HG02884 (cell line): ENCODE measurements around the gene BATF2.
A peak's percentile ranks its signal among the peaks of the same experiment; 100 is the strongest.
"Not testable (repeated sequence)": the region's sequence is repeated elsewhere in the genome, so short reads cannot be mapped to it uniquely, and the experiment has no call there.

Source experiments
- ATAC-seq: cut with Tn5 transposase; IDR thresholded peaks from one replicate; pipeline ENCODE4 v1.9.1; 2021; ENCODE audit warnings: mild to moderate bottlenecking, moderate library complexity; ENCODE audit not compliant: unreplicated experiment

Gene BATF2

GRCh38 chr11:65013888-65014725 is 17.3 kb upstream of the BATF2 start, which contains the start of gene ARL2:
TSS of gene ARL2 (plus strand) at chr11:65014160. CDS start at chr11:65014208, 48 bp downstream.
- ATAC-seq, result peak; percentile 64

DNA sequence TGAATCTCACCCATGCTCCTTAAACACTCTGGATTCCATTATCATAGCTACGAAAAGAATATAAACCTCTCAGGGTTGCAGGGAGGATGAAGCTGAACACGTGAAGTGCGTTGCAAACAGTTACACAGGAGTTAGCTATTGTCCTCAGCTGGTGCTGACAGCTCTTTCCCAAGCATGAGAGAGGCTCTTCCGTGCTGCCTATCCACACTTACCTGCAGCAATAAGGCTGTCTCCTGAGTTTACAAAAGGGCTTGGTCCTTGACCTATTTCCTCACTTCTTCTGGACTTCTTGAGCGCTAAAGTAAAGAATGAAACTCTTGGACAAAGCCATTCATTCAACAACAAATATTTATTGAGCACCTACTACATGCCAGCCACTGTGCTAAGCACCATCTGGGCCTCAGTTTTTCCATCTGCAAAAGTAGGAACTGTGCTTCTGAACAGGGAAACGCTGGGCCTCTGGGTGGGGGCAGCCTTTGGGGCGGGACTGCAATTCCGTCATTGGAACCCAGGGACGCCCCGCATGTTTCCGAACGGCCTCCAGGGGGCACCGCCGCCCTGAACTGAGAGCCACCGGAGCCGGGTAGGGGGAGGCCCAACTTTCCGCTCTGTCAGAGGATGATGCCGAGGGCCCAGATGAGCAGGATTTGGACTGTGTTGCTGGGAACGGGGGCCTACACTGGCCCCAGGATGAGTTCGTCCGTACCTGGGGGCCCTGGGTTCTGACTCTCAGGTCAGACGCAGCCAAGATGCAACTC is 16.5 kb upstream of the BATF2 start:
- peak; percentile 71 for ATAC-seq

DNA sequence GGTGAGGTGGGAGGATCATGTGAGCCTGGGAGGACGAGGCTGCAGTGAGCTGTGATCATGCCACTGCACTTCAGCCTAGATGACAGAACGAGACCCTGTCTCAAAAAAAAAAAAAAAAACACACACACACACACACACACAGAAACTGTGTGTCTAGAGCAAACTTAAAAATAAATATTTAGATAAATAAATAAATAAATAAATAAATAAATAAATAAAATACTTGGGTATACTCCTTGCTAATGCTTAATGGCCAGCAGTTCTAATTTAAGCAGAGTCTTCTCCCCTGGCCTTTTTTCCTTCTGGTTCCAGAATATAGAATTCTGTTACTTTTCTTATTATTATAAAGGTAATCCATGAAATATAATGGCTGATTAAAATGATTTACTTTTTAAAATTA is 12.1 kb upstream of the BATF2 start:
- no peak for ATAC-seq

DNA sequence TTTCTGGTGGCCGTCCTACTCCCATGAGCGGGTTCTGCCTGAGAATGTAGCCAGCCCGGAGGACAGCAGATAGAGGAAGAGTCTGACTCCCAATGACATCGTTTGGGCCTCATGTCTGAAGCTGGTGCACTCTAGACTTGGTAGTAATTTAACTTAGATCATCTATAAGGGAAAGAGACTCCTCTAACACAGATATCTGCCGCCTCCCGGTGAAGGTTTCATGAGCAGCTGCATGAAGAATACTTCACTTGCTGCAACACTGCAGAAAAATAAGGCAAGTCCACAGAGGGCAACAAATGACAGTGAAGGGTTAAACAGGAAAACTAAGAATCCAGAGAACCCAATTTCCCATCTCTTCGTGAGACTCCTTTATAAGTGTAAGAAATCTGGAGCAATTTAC is 11.2 kb upstream of the BATF2 start:
- ATAC-seq, result no peak

- ATAC-seq, result not testable (repeated sequence)
Measured at GRCh38 chr11:65003968-65004367, 7.2 kb upstream of the BATF2 start.

DNA sequence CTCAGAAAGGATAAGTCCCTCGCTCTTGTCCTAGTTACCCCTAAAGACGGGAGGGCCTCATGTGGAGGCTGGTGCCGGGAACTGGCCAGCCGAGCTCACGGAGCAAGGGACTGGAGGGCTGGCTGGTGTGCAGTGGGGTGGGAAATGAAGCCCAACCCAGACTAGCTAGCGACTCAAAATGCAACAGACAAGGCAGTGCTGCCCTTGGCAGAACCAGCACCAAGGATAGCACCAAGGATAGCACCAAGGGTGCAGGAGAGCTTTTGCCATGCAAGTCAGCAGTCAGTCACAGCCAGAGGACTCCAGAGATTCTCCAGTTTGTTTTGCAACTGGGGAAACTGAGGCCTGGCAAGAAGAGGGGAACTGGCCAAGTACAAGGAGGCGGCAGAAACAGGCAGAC is 6.5 kb upstream of the BATF2 start:
- ATAC-seq, result no peak

DNA sequence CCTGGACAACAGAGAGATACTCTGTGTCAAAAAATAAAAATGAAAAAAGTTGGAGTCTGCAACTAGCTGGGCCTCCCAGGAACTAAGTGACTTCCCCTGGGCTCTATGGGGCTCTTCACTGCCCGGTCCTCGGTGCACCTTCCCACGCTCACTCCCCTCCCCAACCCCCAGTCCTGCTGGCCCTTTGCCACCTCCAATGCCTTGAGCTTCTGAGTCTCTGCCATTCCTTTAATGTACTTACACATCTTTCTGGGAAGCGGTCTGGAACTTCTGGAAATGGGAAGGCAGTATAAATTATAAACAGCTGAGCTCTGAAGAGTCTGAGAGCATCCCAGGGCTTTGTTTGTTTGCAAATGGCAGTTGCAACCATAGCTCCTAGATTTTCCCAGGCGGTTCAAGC is 5.9 kb upstream of the BATF2 start:
- no peak for ATAC-seq

GRCh38 chr11:64999478-64999877 is 2.7 kb upstream of the BATF2 start:
- ATAC-seq, result no peak

DNA sequence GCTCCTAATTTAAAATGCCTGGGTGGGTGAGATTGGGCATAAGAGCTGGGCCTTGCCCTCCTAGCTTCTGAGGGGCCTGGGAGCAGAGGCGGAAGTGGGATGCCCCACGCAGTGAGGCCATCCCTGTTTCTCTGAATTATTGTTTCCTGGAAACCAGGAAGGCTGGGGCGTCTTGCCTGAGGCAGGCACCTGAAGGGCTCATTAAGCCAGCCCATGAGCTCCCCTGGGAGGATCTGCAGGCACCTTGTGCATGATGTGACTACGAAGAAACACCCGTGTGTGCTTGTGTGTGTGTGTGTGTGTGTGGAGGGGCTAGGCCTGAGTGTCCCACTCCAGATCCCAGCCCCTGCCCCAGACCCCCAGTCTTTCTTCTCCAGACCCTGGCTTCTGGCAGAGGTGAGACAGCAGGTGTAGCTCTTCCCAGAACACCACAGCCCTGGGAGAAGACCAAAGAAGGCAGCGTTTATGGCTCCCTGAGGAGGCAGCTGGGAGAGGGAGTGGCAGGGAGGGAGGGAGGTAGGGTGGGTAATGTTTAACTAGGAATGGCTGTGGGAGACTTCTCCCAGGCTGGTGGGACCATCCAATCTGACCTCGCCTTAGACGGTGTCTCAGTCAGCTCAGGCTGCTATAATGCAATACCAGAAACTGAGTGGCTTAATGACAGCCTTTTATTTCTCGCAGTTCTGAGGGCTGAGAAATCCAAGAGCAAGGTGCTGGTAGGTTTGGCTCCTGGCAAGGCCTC is 2.1 kb upstream of the BATF2 start:
- ATAC-seq, result no peak

DNA sequence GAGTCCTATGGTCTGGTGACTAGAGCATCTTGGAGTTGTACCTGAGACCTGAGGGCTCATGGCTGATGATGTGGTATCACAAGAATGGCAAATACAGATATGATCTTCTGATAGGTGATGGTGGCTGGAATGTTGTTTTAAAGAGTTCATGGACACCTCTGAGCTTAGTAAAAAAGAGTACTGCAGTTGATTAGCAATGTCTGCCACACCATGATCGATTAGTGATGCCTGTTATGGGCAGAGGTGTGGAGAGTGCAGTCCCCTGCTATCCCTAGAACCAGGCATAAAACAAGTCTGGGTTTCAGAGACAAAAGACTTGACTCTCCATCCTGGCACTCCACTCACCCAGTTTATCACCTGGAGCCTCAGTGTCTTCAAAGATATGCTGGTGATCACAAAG is 1.4 kb upstream of the BATF2 start:
- ATAC-seq, result no peak

GRCh38 chr11:64996327-64996709 is 453 bp downstream of the BATF2 start:
- ATAC-seq, result no peak

DNA sequence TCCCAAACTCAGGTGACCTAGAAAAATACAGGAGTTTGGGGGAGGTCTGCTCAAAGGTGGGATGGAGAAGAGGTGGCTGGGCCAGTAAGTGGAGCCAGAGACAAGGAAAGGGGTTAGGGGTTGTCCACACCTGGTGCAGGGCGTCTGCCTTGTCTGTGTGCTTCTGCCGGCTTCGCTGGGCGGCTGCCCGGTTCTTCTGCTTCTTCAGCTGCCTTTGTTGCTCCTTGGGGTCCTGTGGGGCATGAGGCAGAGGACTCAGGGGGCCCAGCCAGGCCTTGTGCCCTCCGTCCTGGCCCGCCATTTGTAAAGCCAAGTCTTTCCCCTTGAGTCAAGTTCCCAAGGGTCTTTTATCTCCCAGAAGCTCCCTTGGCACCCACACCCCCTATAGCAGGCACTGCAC is 2.5 kb downstream of the BATF2 start:
- ATAC-seq, result no peak

- no peak for ATAC-seq
Measured at GRCh38 chr11:64990222-64990923, 6.4 kb downstream of the BATF2 start.

DNA sequence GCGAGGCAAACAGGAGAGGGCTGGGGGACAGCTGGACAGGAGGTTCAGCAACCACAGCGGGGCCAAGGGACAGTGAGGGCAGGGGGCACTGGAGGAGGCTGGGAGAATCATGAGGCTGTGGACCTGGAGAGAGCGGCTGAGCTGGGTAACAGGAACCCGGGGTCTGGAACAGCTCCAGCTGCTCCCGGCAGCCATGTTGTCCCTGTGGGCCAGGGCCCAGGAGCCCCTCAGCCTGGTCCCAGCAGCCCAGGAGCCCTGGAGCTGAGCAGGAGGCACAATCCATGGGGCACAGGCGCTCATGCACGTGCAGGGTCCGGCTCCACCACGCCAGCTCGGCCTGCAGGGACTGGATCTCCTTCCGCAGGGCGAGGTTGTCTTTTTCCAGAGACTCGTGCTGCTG is 7.4 kb downstream of the BATF2 start:
- ATAC-seq, result no peak

GRCh38 chr11:64987998-64988854 is 8.5 kb downstream of the BATF2 start:
- ATAC-seq, result no peak

DNA sequence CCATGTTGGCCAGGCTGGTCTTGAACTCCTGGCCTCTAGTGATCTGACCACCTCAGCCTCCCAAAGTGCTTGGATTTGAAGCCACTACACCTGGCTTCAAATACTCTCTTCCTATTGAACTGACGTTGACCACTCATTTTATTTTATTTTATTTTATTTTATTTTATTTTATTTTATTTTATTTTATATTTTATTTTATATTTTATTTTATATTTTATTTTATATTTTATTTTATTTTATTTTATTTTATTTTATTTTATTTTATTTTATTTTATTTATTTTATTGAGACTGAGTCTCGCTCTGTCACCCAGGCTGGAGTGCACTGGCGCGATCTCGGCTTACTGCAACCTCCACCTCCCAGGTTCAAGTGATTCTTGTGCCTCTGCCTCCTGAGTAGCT is 13.4 kb downstream of the BATF2 start:
- ATAC-seq, result not testable (repeated sequence)

- no peak for ATAC-seq
Measured at GRCh38 chr11:64976651-64977050, 20.1 kb downstream of the BATF2 start.

GRCh38 chr11:64974124-64974523 is 22.6 kb downstream of the BATF2 start:
- ATAC-seq, result no peak

DNA sequence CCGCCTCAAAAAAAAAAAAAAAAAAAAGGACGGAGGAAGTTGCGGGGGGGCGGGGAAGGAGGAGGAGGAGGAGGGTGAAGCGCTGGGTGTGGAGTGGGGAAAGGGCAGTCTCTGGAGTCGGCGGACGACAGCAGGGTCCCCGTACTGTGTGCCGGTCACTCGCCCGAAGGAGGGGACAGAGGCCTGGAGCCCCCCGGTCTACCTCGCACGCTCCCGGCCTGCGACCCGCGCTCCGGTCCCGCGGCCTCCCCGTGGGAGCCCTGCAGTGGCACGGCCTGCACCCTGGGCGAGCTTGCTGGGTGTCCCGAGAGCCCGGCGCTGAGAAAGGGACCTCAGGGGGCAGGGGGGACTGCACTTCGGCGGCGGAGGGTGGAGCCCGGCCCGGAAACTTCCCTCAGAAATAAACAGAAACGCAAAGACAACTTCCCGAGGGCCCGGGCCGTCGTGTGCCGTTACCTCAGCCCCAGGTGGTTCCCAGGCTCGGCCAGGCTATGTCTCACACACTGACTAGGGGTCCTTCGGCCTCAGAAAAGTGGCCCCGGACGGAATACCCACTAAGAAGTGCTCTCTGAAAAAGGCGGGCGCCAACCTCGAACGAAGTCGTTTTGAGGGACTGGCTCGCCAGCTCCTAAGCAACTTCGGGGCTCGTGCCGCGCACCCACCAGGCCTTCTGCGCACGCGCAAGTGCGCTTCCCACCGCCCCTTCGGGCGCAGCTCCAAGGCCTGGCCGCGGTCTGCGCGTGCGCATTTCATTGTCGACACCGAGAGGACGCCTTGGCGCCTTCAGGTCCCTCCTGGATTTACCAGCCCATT is 25.1 kb downstream of the BATF2 start, which contains the start of gene MAJIN:
Gene MAJIN, minus strand, starts transcription at position 688 of the 813 bp plus-strand sequence. CDS start 12,703 bp downstream, outside the sequence.
- no peak for ATAC-seq
